ENCODE data around the gene ABCC4. TPM values are rescaled to one million over a fixed set of nuclear protein-coding genes. Genes with fewer than 3 reads are reported as not detected.

Gene ABCC4
- total RNA-seq, 1 experiment from 2014 or later, result 9.4 TPM

GRCh38 chr13:95003019-95003813, 298.0 kb downstream of the ABCC4 start:
- DNase-seq, result no peak
- H3K27me3 ChIP-seq, result no peaks in the 10 kb centered on the region; the same call in 1 of the 2 replicates
- H3K9me3 ChIP-seq, result no peaks in the 10 kb centered on the region
- H3K4me3 ChIP-seq, result no peak overlapping the region
- H3K36me3 ChIP-seq, result no peaks in the 10 kb centered on the region

GRCh38 chr13:95002126-95002525, 299.1 kb downstream of the ABCC4 start:
- DNase-seq, result no peak

GRCh38 chr13:94999871-95000270, 301.4 kb downstream of the ABCC4 start:
- H3K27me3 ChIP-seq, result no peaks in the 10 kb centered on the region; the same call in 1 of the 2 replicates
- H3K36me3 ChIP-seq, result no peaks in the 10 kb centered on the region
- H3K9me3 ChIP-seq, result no peaks in the 10 kb centered on the region
- H3K4me3 ChIP-seq, result no peak overlapping the region
- no peak for DNase-seq

More at GRCh38 chr13:95002126-95002525, 299.1 kb downstream of the ABCC4 start:
- no peak overlapping the region for H3K4me3 ChIP-seq
- H3K36me3 ChIP-seq, result no peaks in the 10 kb centered on the region
- no peaks in the 10 kb centered on the region for H3K9me3 ChIP-seq
- H3K27me3 ChIP-seq, result no peaks in the 10 kb centered on the region; the same call in 1 of the 2 replicates

GRCh38 chr13:94997126-94997525, 304.1 kb downstream of the ABCC4 start:
- H3K4me3 ChIP-seq, result no peak overlapping the region
- H3K27me3 ChIP-seq, result peaks cover 10% of the 10 kb centered on the region
- no peaks in the 10 kb centered on the region for H3K36me3 ChIP-seq
- DNase-seq, result no peak
- no peaks in the 10 kb centered on the region for H3K9me3 ChIP-seq

- peaks cover 10% of the 10 kb centered on the region for H3K27me3 ChIP-seq
- no peak for DNase-seq
- H3K4me3 ChIP-seq, result no peak overlapping the region
- H3K36me3 ChIP-seq, result no peaks in the 10 kb centered on the region
- H3K9me3 ChIP-seq, result no peaks in the 10 kb centered on the region
These were observed 304.8 kb downstream of the ABCC4 start for GRCh38 chr13:94996445-94996844.

- H3K9me3 ChIP-seq, result no peaks in the 10 kb centered on the region
- DNase-seq, result no peak
- H3K36me3 ChIP-seq, result no peaks in the 10 kb centered on the region
- H3K27me3 ChIP-seq, result peaks cover 22% of the 10 kb centered on the region
- H3K4me3 ChIP-seq, result no peak overlapping the region
These were observed 306.7 kb downstream of the ABCC4 start for GRCh38 chr13:94994506-94994905.

- Histone ChIP-seq H3K36me3 (no peaks in the 10 kb centered on the region), H3K9me3 (no peaks in the 10 kb centered on the region), H3K4me3 (no peak overlapping the region), H3K27me3 (peaks cover 22% of the 10 kb centered on the region)
- DNase-seq, result no peak
These were observed 307.6 kb downstream of the ABCC4 start for GRCh38 chr13:94993616-94994015.

- no peak for DNase-seq
- Histone ChIP-seq H3K4me3 (no peak overlapping the region), H3K36me3 (no peaks in the 10 kb centered on the region), H3K9me3 (no peaks in the 10 kb centered on the region), H3K27me3 (peaks cover 22% of the 10 kb centered on the region)
These were observed 309.0 kb downstream of the ABCC4 start for GRCh38 chr13:94992036-94992960.

- DNase-seq, result no peak
- Histone ChIP-seq H3K9me3 (no peaks in the 10 kb centered on the region), H3K36me3 (no peaks in the 10 kb centered on the region), H3K27me3 (peaks cover 20% of the 10 kb centered on the region), H3K4me3 (no peak overlapping the region)
These were observed 312.6 kb downstream of the ABCC4 start for GRCh38 chr13:94988654-94989053.

GRCh38 chr13:94987869-94988268, 313.4 kb downstream of the ABCC4 start:
- no peak overlapping the region for H3K4me3 ChIP-seq
- H3K27me3 ChIP-seq, result peaks cover 13% of the 10 kb centered on the region
- H3K36me3 ChIP-seq, result no peaks in the 10 kb centered on the region
- H3K9me3 ChIP-seq, result no peaks in the 10 kb centered on the region
- no peak for DNase-seq

GRCh38 chr13:94987081-94987480, 314.2 kb downstream of the ABCC4 start:
- DNase-seq, result no peak
- Histone ChIP-seq H3K27me3 (peaks cover 13% of the 10 kb centered on the region), H3K36me3 (no peaks in the 10 kb centered on the region), H3K9me3 (no peaks in the 10 kb centered on the region), H3K4me3 (no peak overlapping the region)

GRCh38 chr13:94984958-94985357, 316.3 kb downstream of the ABCC4 start:
- Histone ChIP-seq H3K9me3 (no peaks in the 10 kb centered on the region), H3K27me3 (peaks cover 4% of the 10 kb centered on the region; the same call in 1 of the 2 replicates), H3K36me3 (no peaks in the 10 kb centered on the region), H3K4me3 (no peak overlapping the region)
- DNase-seq, result no peak

- Histone ChIP-seq H3K4me3 (no peak overlapping the region), H3K36me3 (no peaks in the 10 kb centered on the region), H3K27me3 (peaks cover 4% of the 10 kb centered on the region; the same call in 1 of the 2 replicates), H3K9me3 (no peaks in the 10 kb centered on the region)
- DNase-seq, result no peak
These were observed 322.7 kb downstream of the ABCC4 start for GRCh38 chr13:94978516-94978915.

GRCh38 chr13:94974015-94974951, 327.0 kb downstream of the ABCC4 start:
- no peak for DNase-seq
- H3K4me3 ChIP-seq, result no peak overlapping the region
- no peaks in the 10 kb centered on the region for H3K36me3 ChIP-seq
- H3K9me3 ChIP-seq, result no peaks in the 10 kb centered on the region
- peaks cover 19% of the 10 kb centered on the region for H3K27me3 ChIP-seq

GRCh38 chr13:94972262-94972661, 329.0 kb downstream of the ABCC4 start:
- no peak for DNase-seq
- Histone ChIP-seq H3K36me3 (no peaks in the 10 kb centered on the region), H3K27me3 (peaks cover 37% of the 10 kb centered on the region)

More at GRCh38 chr13:94972262-94972661, 329.0 kb downstream of the ABCC4 start:
- no peaks in the 10 kb centered on the region for H3K9me3 ChIP-seq
- H3K4me3 ChIP-seq, result no peak overlapping the region

Data from MG63 (cell line).